Hepatocyte (in vitro differentiated cells): ENCODE measurements around the gene PMAIP1. TPM values are rescaled to one million over a fixed set of nuclear protein-coding genes. Genes with fewer than 3 reads are reported as not detected.
A peak's percentile ranks its signal among the peaks of the same experiment; 100 is the strongest.
"Not testable (repeated sequence)": the region's sequence is repeated elsewhere in the genome, so short reads cannot be mapped to it uniquely, and the experiment has no call there.

Experiments used
- DNase-seq: peaks from one replicate; pipeline ENCODE4 v3.0.0-alpha.2; 2016; ENCODE audit warnings: low spot score
- H2AFZ ChIP-seq: fragments of 200-600 bp; sonication (generic); 2 replicates; pipeline ENCODE4 v1.6.0; 2016; ENCODE audit warnings: antibody characterized with exemption, mild to moderate bottlenecking
- H3K27ac ChIP-seq: fragments of 200-600 bp; sonication (generic); 2 replicates; pipeline ENCODE4 v1.5.1; 2016; ENCODE audit warnings: mild to moderate bottlenecking
- H3K27me3 ChIP-seq: fragments of 200-600 bp; sonication (generic); 2 replicates; pipeline ENCODE4 v1.6.1; 2016
- H3K36me3 ChIP-seq: fragments of 200-600 bp; sonication (generic); replicated peaks from 2 replicates; pipeline ENCODE4 v1.5.1; 2016; ENCODE audit warnings: low read depth; ENCODE audit not compliant: insufficient read depth
- H3K4me1 ChIP-seq: fragments of 200-600 bp; sonication (generic); 2 replicates; pipeline ENCODE4 v1.5.1; 2016; ENCODE audit warnings: mild to moderate bottlenecking, moderate library complexity; ENCODE audit not compliant: insufficient read depth
- H3K4me2 ChIP-seq: fragments of 200-600 bp; sonication (generic); 2 replicates; pipeline ENCODE4 v1.6.0; 2016
- H3K4me3 ChIP-seq: fragments of 200-600 bp; sonication (generic); 2 replicates; pipeline ENCODE4 v1.5.1; 2016; ENCODE audit warnings: mild to moderate bottlenecking
- H3K79me2 ChIP-seq: fragments of 200-600 bp; sonication (generic); 2 replicates; pipeline ENCODE4 v1.6.0; 2017; ENCODE audit warnings: mild to moderate bottlenecking
- H3K9me2 ChIP-seq: fragments of 200-600 bp; sonication (generic); replicated peaks from 2 replicates; pipeline ENCODE4 v1.6.0; 2017; ENCODE audit warnings: mild to moderate bottlenecking; ENCODE audit not compliant: insufficient read depth
- H3K9me3 ChIP-seq: fragments of 200-600 bp; sonication (generic); 2 replicates; pipeline ENCODE4 v1.5.1; 2016; ENCODE audit warnings: low read depth, mild to moderate bottlenecking
- H4K20me1 ChIP-seq: fragments of 200-600 bp; sonication (generic); 2 replicates; pipeline ENCODE4 v1.6.0; 2016; ENCODE audit warnings: mild to moderate bottlenecking; ENCODE audit not compliant: insufficient read depth, poor library complexity, severe bottlenecking
- EZH2 ChIP-seq: fragments of 200-600 bp; sonication (generic); IDR thresholded peaks from 2 replicates; pipeline ENCODE4 v1.6.1; 2016; ENCODE audit warnings: antibody characterized with exemption, mild to moderate bottlenecking, borderline replicate concordance
- EZH2phosphoT487 ChIP-seq: fragments of 200-600 bp; sonication (generic); IDR thresholded peaks from one replicate; pipeline ENCODE4 v1.6.1; 2018; ENCODE audit warnings: antibody characterized with exemption, mild to moderate bottlenecking, low read depth, moderate library complexity; ENCODE audit not compliant: unreplicated experiment, severe bottlenecking
- WGBS: methylation state at CpG from one replicate; pipeline ENCODE4 v1.1.6; 2016; ENCODE audit warnings: low lambda C conversion rate; ENCODE audit errors: missing lambda C conversion rate; 5-methylcytosine and 5-hydroxymethylcytosine counted together
- polyA plus RNA-seq: library from polyadenylated mRNA; unstranded; fragments of >200 nt; fragmentation: Nextera tagmentation; extraction: Ambion mirVana; gene quantifications from 2 replicates; pipeline ENCODE4 v1.2.1, GENCODE V29; 2016
- total RNA-seq: library from RNA; depleted of rRNA; stranded (reverse); fragments of >200 nt; gene quantifications from 2 replicates; pipeline ENCODE4 v1.2.3, GENCODE V29; 2014
- TF ChIP-seq, protein P1 (sequence below): fragments of 200-600 bp; sonication (generic); IDR thresholded peaks from 2 replicates; pipeline ENCODE4 v1.5.1; 2016; ENCODE audit warnings: antibody characterized with exemption, mild to moderate bottlenecking; ENCODE audit not compliant: poor library complexity

Gene PMAIP1
- total and polyA plus RNA-seq, 2 experiments from 2014 or later = 7.7 to 10.2 TPM

DNA sequence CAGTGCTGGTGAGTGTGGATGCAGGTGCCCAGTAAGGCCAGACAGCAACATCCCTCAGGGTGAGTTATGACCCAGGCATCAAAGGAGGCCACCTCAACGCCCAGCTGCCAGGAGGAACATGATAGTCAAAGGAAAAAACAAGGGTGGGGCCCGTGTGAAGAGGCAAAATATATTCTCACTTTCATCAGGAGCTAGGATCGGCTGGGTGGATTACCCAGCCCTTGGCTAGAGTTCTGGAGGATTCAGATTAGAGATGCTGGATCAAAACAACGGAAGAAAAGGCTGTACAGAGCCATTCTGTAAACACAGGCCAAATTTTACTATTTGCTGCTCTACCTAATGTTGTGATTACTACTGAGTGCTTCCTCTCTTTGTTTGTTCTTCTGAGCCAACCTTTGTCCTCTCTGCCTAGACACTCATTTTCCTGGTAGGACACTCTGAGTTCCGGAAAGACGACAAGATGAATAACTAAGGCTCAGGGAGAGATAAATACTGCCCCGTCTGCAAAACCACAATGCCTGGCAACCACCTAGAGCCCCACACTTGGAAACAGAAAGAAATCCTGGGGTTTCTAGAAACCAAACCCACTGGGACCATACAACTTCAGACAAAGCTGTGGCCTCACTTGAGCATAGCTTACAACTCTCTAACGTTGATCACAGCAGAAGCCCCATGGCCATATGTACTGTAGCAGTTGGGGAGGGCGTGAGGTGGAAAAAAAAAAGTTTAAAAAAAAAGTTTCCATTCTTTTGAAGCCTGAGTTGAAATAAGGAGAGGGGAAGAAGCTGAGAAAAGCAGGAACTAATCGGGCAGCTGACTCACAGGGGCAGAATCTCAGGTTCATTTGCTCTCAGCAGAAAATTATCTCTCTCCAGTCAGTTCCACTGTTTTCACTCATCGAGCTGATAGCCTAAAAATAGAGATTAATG lies 17.8 kb upstream of the PMAIP1 start:
- Histone ChIP-seq H3K9me2 (no peaks in the 10 kb centered on the region), H3K4me3 (no peak overlapping the region), H3K79me2 (no peaks in the 10 kb centered on the region), H3K27me3 (no peaks in the 10 kb centered on the region), H3K4me2 (peak overlapping the region; percentile 55), H3K27ac (peak overlapping the region; percentile 88), H3K4me1 (peaks cover 14% of the 10 kb centered on the region), H4K20me1 (no peaks in the 10 kb centered on the region), H2AFZ (peak overlapping the region; percentile 2), H3K9me3 (no peaks in the 10 kb centered on the region), H3K36me3 (no peaks in the 10 kb centered on the region)
- peak; percentile 57 for DNase-seq
- no peak for TF ChIP-seq EZH2phosphoT487
- TF ChIP-seq, protein P1, sequence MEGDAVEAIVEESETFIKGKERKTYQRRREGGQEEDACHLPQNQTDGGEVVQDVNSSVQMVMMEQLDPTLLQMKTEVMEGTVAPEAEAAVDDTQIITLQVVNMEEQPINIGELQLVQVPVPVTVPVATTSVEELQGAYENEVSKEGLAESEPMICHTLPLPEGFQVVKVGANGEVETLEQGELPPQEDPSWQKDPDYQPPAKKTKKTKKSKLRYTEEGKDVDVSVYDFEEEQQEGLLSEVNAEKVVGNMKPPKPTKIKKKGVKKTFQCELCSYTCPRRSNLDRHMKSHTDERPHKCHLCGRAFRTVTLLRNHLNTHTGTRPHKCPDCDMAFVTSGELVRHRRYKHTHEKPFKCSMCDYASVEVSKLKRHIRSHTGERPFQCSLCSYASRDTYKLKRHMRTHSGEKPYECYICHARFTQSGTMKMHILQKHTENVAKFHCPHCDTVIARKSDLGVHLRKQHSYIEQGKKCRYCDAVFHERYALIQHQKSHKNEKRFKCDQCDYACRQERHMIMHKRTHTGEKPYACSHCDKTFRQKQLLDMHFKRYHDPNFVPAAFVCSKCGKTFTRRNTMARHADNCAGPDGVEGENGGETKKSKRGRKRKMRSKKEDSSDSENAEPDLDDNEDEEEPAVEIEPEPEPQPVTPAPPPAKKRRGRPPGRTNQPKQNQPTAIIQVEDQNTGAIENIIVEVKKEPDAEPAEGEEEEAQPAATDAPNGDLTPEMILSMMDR = no peak
- TF ChIP-seq EZH2 = no peak
- WGBS = 29% methylated on average over 11 of the region's 11 CpGs

DNA sequence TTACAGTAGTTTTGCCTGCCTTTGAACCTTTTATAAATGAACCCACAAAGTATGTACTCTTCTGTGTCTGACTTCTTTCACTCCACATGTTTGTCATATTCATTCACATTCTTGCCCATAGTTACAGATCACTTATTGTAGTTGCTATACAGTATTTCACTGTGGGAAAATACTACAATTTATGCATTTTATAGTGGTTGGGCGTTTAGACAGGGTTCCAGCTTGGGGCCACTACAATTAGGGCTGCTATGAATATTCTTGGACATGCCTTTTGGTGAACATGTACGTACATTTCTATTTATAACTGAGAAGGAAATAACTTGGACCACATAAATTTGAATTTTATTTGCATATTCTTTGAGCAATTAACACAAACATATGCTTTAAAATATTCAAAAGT lies 15.4 kb upstream of the PMAIP1 start:
- Histone ChIP-seq H3K79me2 (no peaks in the 10 kb centered on the region), H3K36me3 (no peaks in the 10 kb centered on the region), H3K4me2 (no peak overlapping the region), H4K20me1 (no peaks in the 10 kb centered on the region), H3K27me3 (no peaks in the 10 kb centered on the region), H3K4me3 (no peak overlapping the region), H3K4me1 (peaks cover 14% of the 10 kb centered on the region), H3K9me3 (no peaks in the 10 kb centered on the region), H3K27ac (no peak overlapping the region), H2AFZ (no peak overlapping the region), H3K9me2 (no peaks in the 10 kb centered on the region)
- TF ChIP-seq, protein P1 = no peak
- no peak for TF ChIP-seq EZH2phosphoT487
- TF ChIP-seq EZH2 = no peak
- WGBS = 88% methylated on average over 2 of the region's 2 CpGs
- no peak for DNase-seq

DNA sequence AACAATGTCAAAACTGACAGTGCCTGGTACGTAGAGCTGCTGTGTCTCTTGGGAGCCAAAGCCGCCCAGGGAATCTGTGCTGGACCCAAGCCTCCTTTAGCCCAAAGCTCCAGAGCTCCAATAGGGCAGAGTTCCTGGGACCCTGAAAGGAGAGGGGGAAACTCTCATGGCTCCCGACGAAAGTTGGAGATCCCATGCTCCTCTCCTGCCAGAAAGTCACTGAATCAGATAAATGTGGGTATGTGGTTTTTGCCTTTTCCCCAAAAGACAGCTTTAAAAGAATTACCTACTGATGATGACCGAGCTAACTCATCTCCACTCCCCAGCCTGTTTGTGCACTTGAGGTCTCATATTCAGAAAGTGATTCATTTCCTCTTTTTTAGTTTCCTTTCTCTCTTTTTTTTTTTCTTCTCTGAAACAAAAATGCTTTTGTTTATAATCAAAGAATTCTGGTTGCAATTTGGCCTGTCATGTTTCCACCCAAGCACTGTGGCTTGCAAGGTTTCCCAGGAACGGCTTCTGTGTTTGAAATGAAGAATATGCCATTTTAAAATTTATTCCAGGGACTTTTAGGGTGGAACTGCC lies 14.1 kb upstream of the PMAIP1 start:
- H3K4me2 ChIP-seq = no peak overlapping the region
- no peak for DNase-seq
- H3K4me1 ChIP-seq = peaks cover 14% of the 10 kb centered on the region
- H3K79me2 ChIP-seq = no peaks in the 10 kb centered on the region
- no peaks in the 10 kb centered on the region for H3K36me3 ChIP-seq
- H3K9me3 ChIP-seq = no peaks in the 10 kb centered on the region
- H3K9me2 ChIP-seq = no peaks in the 10 kb centered on the region
- H2AFZ ChIP-seq = no peak overlapping the region
- no peak overlapping the region for H3K27ac ChIP-seq
- TF ChIP-seq EZH2phosphoT487 (no peak), EZH2 (no peak)
- TF ChIP-seq, protein P1 = no peak
- no peaks in the 10 kb centered on the region for H3K27me3 ChIP-seq
- no peak overlapping the region for H3K4me3 ChIP-seq
- H4K20me1 ChIP-seq = no peaks in the 10 kb centered on the region
- WGBS = 77% methylated on average over 6 of the region's 6 CpGs

DNA sequence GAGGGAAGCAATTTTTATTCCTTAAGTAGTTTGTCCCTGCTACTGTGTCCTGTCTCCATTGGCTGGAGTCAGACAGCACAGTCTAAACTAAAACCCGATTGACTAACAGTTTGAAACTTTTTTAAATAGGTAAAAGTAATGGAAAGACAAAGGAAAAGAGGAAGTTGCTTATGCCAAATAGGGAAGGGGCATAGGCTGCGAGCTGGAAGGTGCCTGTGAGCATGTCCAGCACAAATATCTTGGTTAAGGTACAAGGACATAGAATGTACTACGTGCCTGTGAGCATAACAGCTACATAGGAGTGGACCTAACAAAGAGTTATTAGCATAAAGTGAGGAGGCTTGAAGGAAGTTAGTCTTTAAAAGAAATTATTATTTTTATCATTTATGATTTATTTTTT lies 13.4 kb upstream of the PMAIP1 start:
- not testable (repeated sequence) for H3K9me2 ChIP-seq, H3K27ac ChIP-seq, H3K4me3 ChIP-seq, H3K9me3 ChIP-seq, H2AFZ ChIP-seq, H3K27me3 ChIP-seq, H3K79me2 ChIP-seq, H4K20me1 ChIP-seq, H3K36me3 ChIP-seq, H3K4me2 ChIP-seq, DNase-seq
- 82% methylated on average over 3 of the region's 3 CpGs for WGBS
- peaks cover 10% of the 10 kb centered on the region for H3K4me1 ChIP-seq
